OCI-LY1 (cell line): ENCODE results near the gene KCNMB2.

Experiments used
- CTCF ChIP-seq: fragments of 200-600 bp; sonication (generic), shearing (Covaris generic); IDR thresholded peaks from 2 replicates; pipeline ENCODE4 v1.5.1; 2017; ENCODE audit warnings: mild to moderate bottlenecking, antibody characterized with exemption, low read length, moderate library complexity, mixed read lengths
- EZH2 ChIP-seq: fragments of 200-600 bp; sonication (generic), shearing (Covaris generic); IDR thresholded peaks from 2 replicates; pipeline ENCODE4 v1.8.0; 2017; ENCODE audit warnings: borderline replicate concordance, mixed run types, mild to moderate bottlenecking, antibody characterized with exemption, low read length, moderate library complexity, mixed read lengths

GRCh38 chr3:178714925-178715832, 178.9 kb downstream of the KCNMB2 start:
- TF ChIP-seq CTCF = no peak
- TF ChIP-seq EZH2 = no peak
